Measurements from ENCODE around the gene LIMS1. TPM values are rescaled to one million over a fixed set of nuclear protein-coding genes. Genes with fewer than 3 reads are reported as not detected.

Gene LIMS1
- polyA plus RNA-seq, 1 experiment = 95.0 TPM

GRCh38 chr2:108538000-108538625, 3.8 kb downstream of the LIMS1 start:
- no peak for DNase-seq (ENCODE audit: low read depth, low spot score)
- POLR2A ChIA-PET = no interaction called here

GRCh38 chr2:108541451-108541850, 7.2 kb downstream of the LIMS1 start:
- H3K9me3 ChIP-seq (ENCODE audit: control insufficient read depth, insufficient read depth, low read length) = no peaks in the 10 kb centered on the region
- no peak overlapping the region for H3K4me3 ChIP-seq (ENCODE audit: low read depth, low read length)
- H3K27ac ChIP-seq (ENCODE audit: low read depth, low read length) = no peak overlapping the region
- ChIA-PET CTCF (interaction anchor here (1.0 to 2.7 kb wide), 3 partner anchors 43 to 96 kb away, joined by 3 to 13 read pairs (median 7); no protein-coding TSS in a partner anchor), POLR2A (interaction anchor here (0.6 to 1.0 kb wide), 2 partner anchors 34 to 37 kb away, joined by 3 read pairs; no protein-coding TSS in a partner anchor)
- TF ChIP-seq CTCF (IDR thresholded peaks at IDR 0.05; ENCODE audit: low read depth, low read length) = no peak
- DNase-seq (ENCODE audit: low read depth, low spot score) = no peak
- H3K27me3 ChIP-seq (ENCODE audit: control insufficient read depth, insufficient read depth, low read length) = no peaks in the 10 kb centered on the region

More at GRCh38 chr2:108538000-108538625, 3.8 kb downstream of the LIMS1 start:
- CTCF ChIA-PET = interaction anchor here (0.6 to 1.4 kb wide), 4 partner anchors 10 to 99 kb away, joined by 3 to 4 read pairs (median 3); no protein-coding TSS in a partner anchor
- no peak for TF ChIP-seq CTCF (IDR thresholded peaks at IDR 0.05; ENCODE audit: low read depth, low read length)
- Histone ChIP-seq H3K4me3 (ENCODE audit: low read depth, low read length) (no peak overlapping the region), H3K27me3 (ENCODE audit: control insufficient read depth, insufficient read depth, low read length) (no peaks in the 10 kb centered on the region), H3K9me3 (ENCODE audit: control insufficient read depth, insufficient read depth, low read length) (no peaks in the 10 kb centered on the region), H3K27ac (ENCODE audit: low read depth, low read length) (no peak overlapping the region)

- no peak for DNase-seq (ENCODE audit: low read depth, low spot score)
- no peaks in the 10 kb centered on the region for H3K9me3 ChIP-seq (ENCODE audit: control insufficient read depth, insufficient read depth, low read length)
- no peak overlapping the region for H3K4me3 ChIP-seq (ENCODE audit: low read depth, low read length)
- no peaks in the 10 kb centered on the region for H3K27me3 ChIP-seq (ENCODE audit: control insufficient read depth, insufficient read depth, low read length)
- ChIA-PET CTCF (interaction anchor here (0.6 to 2.7 kb wide), 4 partner anchors 42 to 241 kb away, joined by 3 to 13 read pairs (median 5); no protein-coding TSS in a partner anchor), POLR2A (interaction anchor here (1.0 kb wide), 1 partner anchor 33 kb away, joined by 3 read pairs; no protein-coding TSS in a partner anchor)
- no peak overlapping the region for H3K27ac ChIP-seq (ENCODE audit: low read depth, low read length)
- no peak for TF ChIP-seq CTCF (IDR thresholded peaks at IDR 0.05; ENCODE audit: low read depth, low read length)
Measured at GRCh38 chr2:108542071-108542470, 7.8 kb downstream of the LIMS1 start.

- no peaks in the 10 kb centered on the region for H3K27me3 ChIP-seq (ENCODE audit: control insufficient read depth, insufficient read depth, low read length)
- H3K4me3 ChIP-seq (ENCODE audit: low read depth, low read length) = no peak overlapping the region
- DNase-seq (ENCODE audit: low read depth, low spot score) = no peak
- TF ChIP-seq CTCF (IDR thresholded peaks at IDR 0.05; ENCODE audit: low read depth, low read length) = no peak
- H3K27ac ChIP-seq (ENCODE audit: low read depth, low read length) = no peak overlapping the region
- ChIA-PET CTCF (interaction anchor here (0.9 kb wide), 1 partner anchor 10 kb away, joined by 3 read pairs; no protein-coding TSS in a partner anchor), POLR2A (no interaction called here)
- no peaks in the 10 kb centered on the region for H3K9me3 ChIP-seq (ENCODE audit: control insufficient read depth, insufficient read depth, low read length)
Measured at GRCh38 chr2:108547606-108548005, 13.3 kb downstream of the LIMS1 start.
